Purkinje cell (primary cell): ENCODE data around the gene RIOX2. TPM values are rescaled to one million over a fixed set of nuclear protein-coding genes. Genes with fewer than 3 reads are reported as not detected.

Experiments
- polyA plus RNA-seq: library from polyadenylated mRNA; unstranded; fragments of >200 nt; fragmentation: Nextera tagmentation; gene quantifications from 2 replicates; pipeline ENCODE4 v1.2.1, GENCODE V29; 2014

Gene RIOX2
- 22.9 and 46.7 TPM in 2 replicates for polyA plus RNA-seq

GRCh38 chr3:97971679-97972567 is at the start of gene RIOX2:
Gene RIOX2, minus strand, starts transcription at chr3:97972431. Its CDS starts 4,838 bp downstream, at chr3:97967593.

Other genes starting within 250 kb of the RIOX2 start
- 23.3 and 29.9 TPM in 2 replicates for gene ARL6, start 207.7 kb downstream of the RIOX2 start, polyA plus RNA-seq
- gene CRYBG3, start 150.4 kb downstream of the RIOX2 start, polyA plus RNA-seq: 0.19 and 2.9 TPM in 2 replicates
- gene GABRR3, start 62.9 kb upstream of the RIOX2 start, polyA plus RNA-seq: not detected in 2 replicates
- not detected in 2 replicates for gene OR5AC2, start 114.7 kb upstream of the RIOX2 start, polyA plus RNA-seq
- not detected in 2 replicates for gene OR5H1, start 158.3 kb upstream of the RIOX2 start, polyA plus RNA-seq
- 0.07 TPM in 1 of 2 replicates, not detected in the other for gene OR5H14, start 175.0 kb upstream of the RIOX2 start, polyA plus RNA-seq
- gene OR5H15, start 194.3 kb upstream of the RIOX2 start, polyA plus RNA-seq: not detected in 2 replicates